ENCODE results near the gene HNRNPA2B1. TPM values are rescaled to one million over a fixed set of nuclear protein-coding genes. Genes with fewer than 3 reads are reported as not detected.
"Not testable (repeated sequence)": the region's sequence is repeated elsewhere in the genome, so short reads cannot be mapped to it uniquely, and the experiment has no call there.

HNRNPA2B1 gene
- total RNA-seq, 1 experiment from 2014 or later = 302 TPM

GRCh38 chr7:26166684-26167266, 33.8 kb downstream of the HNRNPA2B1 start:
- no peak for DNase-seq (ENCODE audit: low read depth)

- no peak for DNase-seq (ENCODE audit: low read depth)
These were observed 34.4 kb downstream of the HNRNPA2B1 start for GRCh38 chr7:26165950-26166683.

DNA sequence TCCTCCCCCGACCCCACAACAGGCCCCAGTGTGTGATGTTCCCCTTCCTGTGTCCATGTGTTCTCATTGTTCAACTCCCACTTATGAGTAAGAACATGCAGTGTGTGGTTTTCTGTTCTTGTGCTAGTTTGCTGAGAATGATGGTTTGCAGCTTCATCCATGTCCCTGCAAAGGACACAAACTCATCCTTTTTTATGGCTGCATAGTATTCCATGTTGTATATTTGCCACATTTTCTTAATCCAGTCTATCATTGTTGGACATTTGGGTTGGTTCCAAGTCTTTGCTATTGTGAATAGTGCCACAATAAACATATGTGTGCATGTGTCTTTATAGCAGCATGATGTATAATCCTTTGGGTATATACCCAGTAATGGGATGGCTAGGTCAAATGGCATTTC, 36.7 kb downstream of the HNRNPA2B1 start:
- not testable (repeated sequence) for DNase-seq (ENCODE audit: low read depth)

DNA sequence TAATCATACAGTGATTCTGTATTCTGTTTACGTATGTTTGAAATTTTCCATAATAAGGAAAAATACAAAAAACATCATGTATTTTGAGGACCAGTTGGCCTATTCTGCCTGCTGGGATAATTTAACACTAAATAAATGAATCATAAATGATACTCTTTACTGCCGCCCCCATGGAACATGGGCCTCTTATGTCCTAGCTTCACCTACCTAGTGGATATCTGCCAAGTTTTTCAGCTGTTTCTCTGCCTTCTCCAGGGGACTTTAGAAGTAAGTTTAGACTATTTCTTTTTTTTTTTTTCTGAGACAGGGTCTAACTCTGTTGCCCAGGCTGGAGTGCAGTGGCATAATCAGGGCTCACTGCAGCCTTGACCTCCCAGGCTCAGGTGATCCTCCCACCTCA, 38.1 kb downstream of the HNRNPA2B1 start:
- no peak for DNase-seq (ENCODE audit: low read depth)

GRCh38 chr7:26160896-26161295, 39.6 kb downstream of the HNRNPA2B1 start:
- DNase-seq (ENCODE audit: low read depth) = no peak

- peak; percentile 56 for DNase-seq (ENCODE audit: low read depth)
These were observed 41.3 kb downstream of the HNRNPA2B1 start for GRCh38 chr7:26159243-26159642.

GRCh38 chr7:26157520-26158105, 42.9 kb downstream of the HNRNPA2B1 start:
- no peak for DNase-seq (ENCODE audit: low read depth)

- peak; percentile 94 for DNase-seq (ENCODE audit: low read depth)
These were observed 43.8 kb downstream of the HNRNPA2B1 start for GRCh38 chr7:26156451-26157420.

- DNase-seq (ENCODE audit: low read depth) = peak; percentile 82
These were observed 44.8 kb downstream of the HNRNPA2B1 start for GRCh38 chr7:26155531-26156375.

DNA sequence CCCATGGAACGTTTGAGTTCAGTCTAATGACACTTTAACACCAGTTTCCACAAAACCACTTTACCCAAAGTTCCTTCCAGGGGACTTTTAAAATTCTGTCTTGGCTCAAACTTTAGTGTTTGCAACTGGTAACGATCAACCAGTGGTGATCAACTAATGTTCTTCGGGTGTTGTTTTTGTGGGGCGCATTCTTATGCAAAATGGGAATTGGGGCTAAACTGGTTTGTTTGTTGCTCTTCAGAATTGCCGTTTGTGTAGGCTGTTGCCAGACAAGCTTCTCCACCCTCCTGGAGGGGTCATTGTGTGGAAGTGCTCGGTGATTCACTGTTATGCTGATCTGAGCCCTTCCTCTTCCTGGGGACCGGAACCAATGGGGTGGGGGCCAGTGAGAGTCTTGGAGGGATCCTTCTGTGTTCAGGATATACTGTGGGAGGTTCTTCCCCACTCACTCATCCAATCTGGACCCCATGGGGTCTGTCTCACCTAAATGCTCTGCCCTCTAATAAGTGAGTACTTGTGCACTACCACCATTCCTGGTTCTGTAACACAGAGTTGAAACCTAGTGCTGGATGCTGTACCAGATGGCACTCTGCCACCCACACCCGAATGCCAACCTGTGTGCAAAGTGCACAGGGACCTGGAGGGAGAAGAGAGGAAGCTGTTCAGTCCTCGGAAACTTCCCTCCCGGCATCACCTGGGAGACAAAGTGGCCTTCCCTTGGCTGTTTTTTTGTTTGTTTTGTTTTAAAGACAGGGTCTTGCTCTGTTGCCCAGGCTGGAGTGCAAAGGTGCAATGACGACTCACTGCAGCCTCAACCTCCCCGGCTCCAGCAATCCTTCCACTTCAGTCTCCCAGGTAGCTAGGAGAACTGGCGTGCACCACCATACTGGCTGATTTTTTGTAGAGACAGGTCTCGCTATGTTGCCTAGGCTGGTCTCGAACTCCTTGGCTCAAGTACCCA, 46.4 kb downstream of the HNRNPA2B1 start:
- DNase-seq (ENCODE audit: low read depth) = peak; percentile 80

GRCh38 chr7:26153241-26153822, 47.2 kb downstream of the HNRNPA2B1 start:
- DNase-seq (ENCODE audit: low read depth) = no peak

DNA sequence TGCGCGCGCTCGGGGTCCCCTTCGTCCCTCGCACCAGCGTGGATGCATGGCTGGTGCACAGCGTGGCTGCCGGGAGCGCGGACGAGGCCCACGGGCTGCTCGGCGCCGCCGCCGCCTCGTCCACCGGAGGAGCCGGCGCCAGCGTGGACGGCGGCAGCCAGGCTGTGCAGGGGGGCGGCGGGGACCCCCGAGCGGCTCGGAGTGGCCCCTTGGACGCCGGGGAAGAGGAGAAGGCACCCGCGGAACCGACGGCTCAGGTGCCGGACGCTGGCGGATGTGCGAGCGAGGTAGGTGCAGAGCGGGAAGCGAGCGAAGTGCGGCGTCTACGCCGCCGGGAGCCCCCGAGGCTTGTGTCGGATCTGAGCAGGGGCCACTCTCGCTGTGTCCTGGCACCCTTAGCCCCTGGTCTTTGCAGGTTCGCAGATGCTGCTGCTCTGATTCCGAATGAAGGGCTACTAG, 47.7 kb downstream of the HNRNPA2B1 start:
- not testable (repeated sequence) for DNase-seq (ENCODE audit: low read depth)

GRCh38 chr7:26151953-26152781, 48.4 kb downstream of the HNRNPA2B1 start, which contains the start of gene NFE2L3:
TSS of gene NFE2L3 (plus strand) at chr7:26152198. CDS start at chr7:26152499, 301 bp downstream.
- peak; percentile 73 for DNase-seq (ENCODE audit: low read depth)

DNA sequence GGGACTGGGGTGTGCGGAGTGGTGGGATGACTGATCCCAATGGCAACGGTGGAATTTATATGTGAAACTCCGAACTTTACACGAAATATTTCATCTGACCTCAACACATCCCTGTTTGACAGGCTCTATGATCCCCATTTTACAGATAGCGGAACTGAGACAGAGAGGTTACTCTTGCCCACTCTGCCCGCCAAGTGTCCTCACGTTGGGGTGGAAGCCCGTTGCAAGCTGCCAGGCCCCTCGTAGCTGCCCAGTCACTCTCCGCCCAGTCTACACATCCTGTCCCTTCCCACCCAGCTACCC, 48.9 kb downstream of the HNRNPA2B1 start:
- no peak for DNase-seq (ENCODE audit: low read depth)

GRCh38 chr7:26151096-26151495, 49.5 kb downstream of the HNRNPA2B1 start:
- peak; percentile 39 for DNase-seq (ENCODE audit: low read depth)

- DNase-seq (ENCODE audit: low read depth) = no peak
These were observed 51.1 kb downstream of the HNRNPA2B1 start for GRCh38 chr7:26149391-26149977.

- DNase-seq (ENCODE audit: low read depth) = not testable (repeated sequence)
These were observed 52.2 kb downstream of the HNRNPA2B1 start for GRCh38 chr7:26148307-26148700.
